Measurements from ENCODE around the gene PLXNA2.
A peak's percentile ranks its signal among the peaks of the same experiment; 100 is the strongest.

PLXNA2 gene

GRCh38 chr1:208212893-208213292 lies 31.3 kb downstream of the PLXNA2 start:
- H3K9me3 Mint-ChIP-seq: no peaks in the 10 kb centered on the region
- H3K36me3 Mint-ChIP-seq (ENCODE audit: low read depth): peaks cover 83% of the 10 kb centered on the region
- peaks cover 52% of the 10 kb centered on the region for H3K4me1 Mint-ChIP-seq
- no peak overlapping the region for H3K4me3 Mint-ChIP-seq
- TF ChIP-seq, protein P1, sequence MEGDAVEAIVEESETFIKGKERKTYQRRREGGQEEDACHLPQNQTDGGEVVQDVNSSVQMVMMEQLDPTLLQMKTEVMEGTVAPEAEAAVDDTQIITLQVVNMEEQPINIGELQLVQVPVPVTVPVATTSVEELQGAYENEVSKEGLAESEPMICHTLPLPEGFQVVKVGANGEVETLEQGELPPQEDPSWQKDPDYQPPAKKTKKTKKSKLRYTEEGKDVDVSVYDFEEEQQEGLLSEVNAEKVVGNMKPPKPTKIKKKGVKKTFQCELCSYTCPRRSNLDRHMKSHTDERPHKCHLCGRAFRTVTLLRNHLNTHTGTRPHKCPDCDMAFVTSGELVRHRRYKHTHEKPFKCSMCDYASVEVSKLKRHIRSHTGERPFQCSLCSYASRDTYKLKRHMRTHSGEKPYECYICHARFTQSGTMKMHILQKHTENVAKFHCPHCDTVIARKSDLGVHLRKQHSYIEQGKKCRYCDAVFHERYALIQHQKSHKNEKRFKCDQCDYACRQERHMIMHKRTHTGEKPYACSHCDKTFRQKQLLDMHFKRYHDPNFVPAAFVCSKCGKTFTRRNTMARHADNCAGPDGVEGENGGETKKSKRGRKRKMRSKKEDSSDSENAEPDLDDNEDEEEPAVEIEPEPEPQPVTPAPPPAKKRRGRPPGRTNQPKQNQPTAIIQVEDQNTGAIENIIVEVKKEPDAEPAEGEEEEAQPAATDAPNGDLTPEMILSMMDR (IDR thresholded peaks at IDR 0.05; ENCODE audit: unreplicated experiment in 3 of 3): no peak
- no peaks in the 10 kb centered on the region for H3K27me3 Mint-ChIP-seq (ENCODE audit: low read depth)
- H3K27ac Mint-ChIP-seq: no peak overlapping the region

DNA sequence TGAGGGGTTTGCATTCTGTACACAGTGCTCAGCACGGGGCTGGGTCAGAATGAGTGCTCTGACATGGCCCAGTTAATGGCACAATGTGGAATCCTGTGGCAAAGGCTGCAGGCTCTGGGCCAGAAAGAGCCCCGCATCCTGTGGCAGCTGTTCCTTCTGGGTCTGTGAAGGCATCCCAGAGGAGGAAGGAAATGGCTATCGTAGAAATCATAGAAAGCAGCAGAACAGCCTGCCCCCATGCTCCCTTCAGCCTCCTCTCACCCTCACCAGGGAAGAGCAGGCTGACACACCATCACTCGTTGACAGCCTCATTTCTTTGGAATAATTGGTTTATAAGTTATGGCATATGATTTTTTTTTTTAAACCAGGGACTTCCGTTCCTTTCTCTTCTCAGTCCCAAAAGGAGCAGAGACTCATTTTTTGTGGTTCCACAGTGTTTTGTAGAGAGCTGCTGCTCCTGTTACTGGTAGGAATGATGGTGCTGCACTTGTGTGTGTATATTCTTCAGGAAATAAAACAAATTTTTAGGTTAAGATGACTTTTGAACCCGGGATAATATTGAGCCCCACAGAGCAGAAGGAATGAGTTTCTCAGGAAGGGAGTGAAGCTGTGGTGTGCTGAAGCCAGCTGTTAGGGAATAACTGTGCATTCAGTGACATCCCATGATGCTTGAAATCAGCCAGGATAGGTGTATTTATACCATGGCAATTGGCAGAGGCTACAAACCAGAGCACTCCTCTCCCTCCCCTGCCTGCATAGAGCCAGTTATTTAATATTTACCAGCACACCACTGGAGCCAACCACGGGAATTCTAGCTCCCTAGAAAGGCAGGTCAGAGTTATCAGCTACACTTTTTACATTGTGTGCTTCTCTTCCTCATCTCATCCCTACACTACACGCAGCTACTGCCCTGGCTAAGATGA lies 32.0 kb downstream of the PLXNA2 start:
- Mint-ChIP-seq H3K4me1 (peaks cover 57% of the 10 kb centered on the region), H3K27ac (no peak overlapping the region), H3K9me3 (no peaks in the 10 kb centered on the region), H3K27me3 (ENCODE audit: low read depth) (no peaks in the 10 kb centered on the region), H3K4me3 (no peak overlapping the region), H3K36me3 (ENCODE audit: low read depth) (peaks cover 90% of the 10 kb centered on the region)
- TF ChIP-seq, protein P1 (IDR thresholded peaks at IDR 0.05; ENCODE audit: unreplicated experiment in 3 of 3): no peak

DNA sequence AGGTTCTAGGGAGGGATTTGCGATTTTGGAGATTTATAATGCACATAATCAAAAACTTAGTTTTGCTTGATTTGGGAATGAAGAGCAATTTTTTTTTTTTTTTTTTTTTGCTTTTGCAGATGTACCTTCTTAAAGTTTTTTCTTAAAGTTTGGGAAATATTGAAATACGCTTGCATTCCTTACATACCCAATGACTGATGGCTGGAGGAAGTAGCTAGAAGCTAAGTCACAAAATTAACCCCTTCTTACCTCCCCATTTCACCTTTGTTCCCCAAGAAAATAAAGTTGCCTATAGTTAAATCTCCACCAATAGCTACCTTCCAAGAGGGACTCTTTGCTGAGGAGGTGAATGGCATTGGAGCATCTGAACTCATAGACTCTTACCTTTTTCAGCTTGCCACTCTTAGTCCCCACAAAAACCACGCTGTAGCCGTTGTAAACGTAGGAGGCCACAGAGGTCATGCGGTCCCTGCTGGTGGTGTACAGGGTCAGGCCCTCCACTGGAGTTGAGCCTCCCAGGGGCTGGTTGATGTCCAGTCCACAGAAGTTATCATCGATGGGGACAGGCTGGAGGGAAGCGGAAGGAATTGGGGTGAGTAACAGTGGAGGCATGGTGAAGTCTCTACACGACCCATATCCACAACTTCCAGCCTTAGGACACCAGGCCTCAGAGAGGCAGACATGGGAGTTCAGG lies 34.1 kb downstream of the PLXNA2 start:
- TF ChIP-seq, protein P1 (IDR thresholded peaks at IDR 0.05; ENCODE audit: unreplicated experiment in 3 of 3): no peak
- Mint-ChIP-seq H3K9me3 (no peaks in the 10 kb centered on the region), H3K4me1 (peaks cover 36% of the 10 kb centered on the region), H3K36me3 (ENCODE audit: low read depth) (peaks cover 70% of the 10 kb centered on the region), H3K27me3 (ENCODE audit: low read depth) (no peaks in the 10 kb centered on the region), H3K27ac (no peak overlapping the region), H3K4me3 (no peak overlapping the region)

DNA sequence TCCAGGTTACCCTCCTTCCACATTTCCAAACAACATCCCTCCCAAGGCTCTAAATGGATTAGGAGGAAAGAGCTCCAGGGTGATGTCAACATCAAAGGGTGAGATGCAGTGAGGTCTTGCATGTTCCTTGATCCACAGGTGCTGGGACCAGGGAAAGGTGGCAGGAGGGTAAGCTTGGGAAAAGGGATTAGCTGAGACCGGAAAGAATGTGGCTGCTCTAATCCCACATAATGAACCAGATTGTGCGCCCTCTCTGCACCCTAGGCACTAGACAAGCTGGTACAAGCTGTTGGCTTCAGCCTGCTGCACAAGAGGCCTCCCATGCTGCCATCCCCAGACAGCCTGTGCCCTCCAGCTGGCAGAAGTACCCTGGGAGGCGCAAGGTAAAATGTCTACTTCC lies 34.9 kb downstream of the PLXNA2 start:
- no peak overlapping the region for H3K27ac Mint-ChIP-seq
- H3K36me3 Mint-ChIP-seq (ENCODE audit: low read depth): peaks cover 62% of the 10 kb centered on the region
- peaks cover 28% of the 10 kb centered on the region for H3K4me1 Mint-ChIP-seq
- H3K27me3 Mint-ChIP-seq (ENCODE audit: low read depth): no peaks in the 10 kb centered on the region
- H3K4me3 Mint-ChIP-seq: no peak overlapping the region
- TF ChIP-seq, protein P1 (IDR thresholded peaks at IDR 0.05; ENCODE audit: unreplicated experiment in 3 of 3): no peak
- no peaks in the 10 kb centered on the region for H3K9me3 Mint-ChIP-seq

- no peak overlapping the region for H3K4me3 Mint-ChIP-seq
- no peaks in the 10 kb centered on the region for H3K9me3 Mint-ChIP-seq
- TF ChIP-seq, protein P1 (IDR thresholded peaks at IDR 0.05; ENCODE audit: unreplicated experiment in 3 of 3): no peak
- H3K27ac Mint-ChIP-seq: peak overlapping the region in 1 of 3 experiments; percentile 69
- H3K4me1 Mint-ChIP-seq: peaks cover 25% of the 10 kb centered on the region
- H3K27me3 Mint-ChIP-seq (ENCODE audit: low read depth): no peaks in the 10 kb centered on the region
- H3K36me3 Mint-ChIP-seq (ENCODE audit: low read depth): peaks cover 53% of the 10 kb centered on the region
These were observed 36.1 kb downstream of the PLXNA2 start for GRCh38 chr1:208208132-208208487.

All from nephron (organoid).